ENCODE results near the gene SMYD3.

SMYD3 gene

DNA sequence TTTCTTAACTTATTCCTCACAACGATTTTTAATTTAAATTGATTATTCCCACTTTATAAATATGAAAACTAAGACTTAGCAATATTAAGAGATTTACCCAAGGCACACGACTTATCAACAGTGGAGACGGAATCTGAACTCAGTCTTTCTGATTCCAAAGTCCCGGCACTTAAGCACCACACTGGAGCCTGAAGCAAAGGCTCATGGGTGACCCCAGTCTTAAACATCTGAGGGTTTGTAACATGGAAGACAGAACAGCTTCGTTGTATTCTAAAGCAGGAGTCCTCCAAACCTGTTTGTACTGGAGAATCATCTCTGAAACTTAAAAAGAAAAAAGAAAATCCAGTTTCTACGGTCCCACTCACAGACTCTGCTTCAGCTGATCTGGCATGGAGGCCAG is 519.5 kb downstream of the SMYD3 start:
- ChIA-PET POLR2A (no interaction called here), CTCF (no interaction called here)
- TF ChIP-seq, protein P1, sequence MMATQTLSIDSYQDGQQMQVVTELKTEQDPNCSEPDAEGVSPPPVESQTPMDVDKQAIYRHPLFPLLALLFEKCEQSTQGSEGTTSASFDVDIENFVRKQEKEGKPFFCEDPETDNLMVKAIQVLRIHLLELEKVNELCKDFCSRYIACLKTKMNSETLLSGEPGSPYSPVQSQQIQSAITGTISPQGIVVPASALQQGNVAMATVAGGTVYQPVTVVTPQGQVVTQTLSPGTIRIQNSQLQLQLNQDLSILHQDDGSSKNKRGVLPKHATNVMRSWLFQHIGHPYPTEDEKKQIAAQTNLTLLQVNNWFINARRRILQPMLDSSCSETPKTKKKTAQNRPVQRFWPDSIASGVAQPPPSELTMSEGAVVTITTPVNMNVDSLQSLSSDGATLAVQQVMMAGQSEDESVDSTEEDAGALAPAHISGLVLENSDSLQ (IDR thresholded peaks at IDR 0.05): no peak
- TF ChIP-seq L3MBTL2 (conservative IDR thresholded peaks at IDR 0.05) (no peak), HDGF (IDR thresholded peaks at IDR 0.05; ENCODE audit: borderline replicate concordance) (no peak), ZNF384 (IDR thresholded peaks at IDR 0.05) (no peak)
- no peak for DNase-seq (ENCODE audit: extremely low spot score)

DNA sequence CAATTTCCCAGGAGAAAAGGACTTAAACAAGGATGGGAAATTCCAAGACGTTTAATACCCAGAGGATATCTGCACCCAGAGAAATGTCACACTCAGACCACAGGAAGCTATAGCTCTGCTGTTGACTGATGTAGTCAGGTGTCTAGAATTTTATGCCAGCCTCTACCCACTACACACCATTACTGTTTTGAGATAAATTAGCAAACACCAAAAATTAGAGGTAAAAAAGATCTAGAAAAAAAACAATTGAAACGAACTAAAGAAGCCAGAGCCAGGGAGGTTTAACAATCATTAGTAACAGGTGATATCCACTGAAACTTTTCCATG is 519.9 kb downstream of the SMYD3 start:
- CTCF ChIA-PET: no interaction called here
- no peak for DNase-seq (ENCODE audit: extremely low spot score)
- TF ChIP-seq ARNT (IDR thresholded peaks at IDR 0.05) (no peak), HDGF (IDR thresholded peaks at IDR 0.05; ENCODE audit: borderline replicate concordance) (no peak), NFRKB (IDR thresholded peaks at IDR 0.05) (no peak), TARDBP (IDR thresholded peaks at IDR 0.05) (no peak), CTBP1 (IDR thresholded peaks at IDR 0.05; ENCODE audit: borderline replicate concordance) (no peak), LEF1 (IDR thresholded peaks at IDR 0.05; ENCODE audit: borderline replicate concordance) (no peak), FOXM1 (IDR thresholded peaks at IDR 0.05; ENCODE audit: borderline replicate concordance) (no peak), BHLHE40 (IDR thresholded peaks at IDR 0.05; ENCODE audit: borderline replicate concordance) (no peak), ZNF384 (IDR thresholded peaks at IDR 0.05) (no peak), FOXK2 (IDR thresholded peaks at IDR 0.05) (no peak), FOXA1 (IDR thresholded peaks at IDR 0.05) (no peak), SP1 (IDR thresholded peaks at IDR 0.05) (no peak)
- TF ChIP-seq, protein P1 (IDR thresholded peaks at IDR 0.05): no peak
- POLR2A ChIA-PET: no interaction called here

DNA sequence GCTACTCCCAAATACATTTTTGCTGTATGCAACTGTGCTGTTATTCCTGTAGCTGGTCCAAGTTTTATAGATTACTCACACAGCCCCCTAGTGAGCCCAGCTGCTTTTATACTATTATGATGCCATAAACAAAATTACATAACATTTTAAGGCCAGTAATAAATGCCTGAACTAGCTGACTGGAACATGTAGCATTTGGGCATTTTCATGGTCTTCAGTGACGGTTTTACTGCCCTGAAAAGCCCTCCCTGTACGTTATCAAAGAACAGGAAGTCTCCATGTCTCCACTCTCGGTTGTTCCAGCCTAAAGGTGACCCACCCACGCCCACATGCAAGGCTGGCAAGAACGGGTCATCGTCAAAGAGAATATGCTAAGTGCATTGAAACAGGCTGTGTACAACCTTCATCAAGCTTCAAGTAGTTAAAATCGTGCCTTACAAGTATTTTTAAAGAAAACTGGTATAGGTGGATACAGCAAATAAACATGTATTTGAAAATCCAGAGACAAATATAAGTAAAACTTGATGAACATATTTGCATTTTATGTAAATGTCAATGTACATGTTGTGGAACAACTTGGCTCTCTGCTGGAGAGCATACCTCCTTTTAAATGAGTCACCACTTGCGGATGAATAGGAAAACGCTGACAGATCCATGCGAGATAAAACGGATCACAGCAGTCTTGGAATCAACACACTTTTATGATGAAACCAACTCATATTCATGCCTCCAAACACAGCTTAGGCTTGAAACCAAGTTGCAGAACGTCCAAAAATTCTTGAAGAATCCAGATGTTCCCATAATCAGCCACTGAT is 520.5 kb downstream of the SMYD3 start:
- peak; percentile 23 for DNase-seq (ENCODE audit: extremely low spot score)
- POLR2A ChIA-PET: no interaction called here
- TF ChIP-seq FOXK2 (IDR thresholded peaks at IDR 0.05) (no peak), ZNF384 (IDR thresholded peaks at IDR 0.05) (no peak), HDGF (IDR thresholded peaks at IDR 0.05; ENCODE audit: borderline replicate concordance) (no peak), L3MBTL2 (conservative IDR thresholded peaks at IDR 0.05) (no peak)
- TF ChIP-seq, protein P1 (IDR thresholded peaks at IDR 0.05): peak; percentile 54; the same call in 1 of the 2 replicates
- CTCF ChIA-PET: no interaction called here

GRCh38 chr1:245984390-245985155 is 522.5 kb downstream of the SMYD3 start:
- TF ChIP-seq FOXM1 (IDR thresholded peaks at IDR 0.05; ENCODE audit: borderline replicate concordance): no peak
- no peak for TF ChIP-seq FOXK2 (IDR thresholded peaks at IDR 0.05)
- TF ChIP-seq, protein P1 (IDR thresholded peaks at IDR 0.05): no peak
- TF ChIP-seq NFRKB (IDR thresholded peaks at IDR 0.05): no peak
- no peak for TF ChIP-seq SP1 (IDR thresholded peaks at IDR 0.05)
- TF ChIP-seq LEF1 (IDR thresholded peaks at IDR 0.05; ENCODE audit: borderline replicate concordance): no peak
- no peak for TF ChIP-seq ELF4 (IDR thresholded peaks at IDR 0.05)
- TF ChIP-seq TARDBP (IDR thresholded peaks at IDR 0.05): no peak
- TF ChIP-seq BHLHE40 (IDR thresholded peaks at IDR 0.05; ENCODE audit: borderline replicate concordance): no peak
- no peak for TF ChIP-seq CTBP1 (IDR thresholded peaks at IDR 0.05; ENCODE audit: borderline replicate concordance)
- TF ChIP-seq FOXA1 (IDR thresholded peaks at IDR 0.05): no peak
- TF ChIP-seq HDGF (IDR thresholded peaks at IDR 0.05; ENCODE audit: borderline replicate concordance): no peak
- TF ChIP-seq ZNF384 (IDR thresholded peaks at IDR 0.05): no peak
- TF ChIP-seq L3MBTL2 (conservative IDR thresholded peaks at IDR 0.05): no peak
- TF ChIP-seq SUZ12 (IDR thresholded peaks at IDR 0.05): no peak
- no peak for TF ChIP-seq ARNT (IDR thresholded peaks at IDR 0.05)
- ChIA-PET CTCF (interaction anchor here (0.7 kb wide), 1 partner anchor 573 kb away, joined by 3 read pairs; no protein-coding TSS in a partner anchor), POLR2A (no interaction called here)
- no peak for DNase-seq (ENCODE audit: extremely low spot score)

GRCh38 chr1:245983294-245983967 is 523.6 kb downstream of the SMYD3 start:
- no peak for DNase-seq (ENCODE audit: extremely low spot score)
- ChIA-PET CTCF (no interaction called here), POLR2A (no interaction called here)
- TF ChIP-seq HDGF (IDR thresholded peaks at IDR 0.05; ENCODE audit: borderline replicate concordance) (no peak), FOXM1 (IDR thresholded peaks at IDR 0.05; ENCODE audit: borderline replicate concordance) (no peak), FOXA1 (IDR thresholded peaks at IDR 0.05) (no peak), ZNF384 (IDR thresholded peaks at IDR 0.05) (no peak), BHLHE40 (IDR thresholded peaks at IDR 0.05; ENCODE audit: borderline replicate concordance) (no peak), FOXK2 (IDR thresholded peaks at IDR 0.05) (no peak), NFRKB (IDR thresholded peaks at IDR 0.05) (no peak), LEF1 (IDR thresholded peaks at IDR 0.05; ENCODE audit: borderline replicate concordance) (no peak), L3MBTL2 (conservative IDR thresholded peaks at IDR 0.05) (no peak), TARDBP (IDR thresholded peaks at IDR 0.05) (no peak), ARNT (IDR thresholded peaks at IDR 0.05) (no peak), SP1 (IDR thresholded peaks at IDR 0.05) (no peak), CTBP1 (IDR thresholded peaks at IDR 0.05; ENCODE audit: borderline replicate concordance) (no peak), SUZ12 (IDR thresholded peaks at IDR 0.05) (no peak), ELF4 (IDR thresholded peaks at IDR 0.05) (no peak)
- TF ChIP-seq, protein P1 (IDR thresholded peaks at IDR 0.05): no peak

All from HEK293T (cell line).